SU-DHL-6 (cell line): ENCODE measurements around the gene JHY.

ENCODE experiments used
- H2AFZ ChIP-seq: fragments of 200-600 bp; sonication (generic); 2 replicates; pipeline ENCODE4 v1.6.1; 2014; ENCODE audit warnings: low read depth, mild to moderate bottlenecking, moderate library complexity, mixed read lengths, antibody characterized with exemption, low read length; ENCODE audit not compliant: severe bottlenecking
- H3F3A ChIP-seq: fragments of 200-600 bp; shearing (Covaris generic); 2 replicates; pipeline ENCODE4 v1.6.0; 2016; ENCODE audit warnings: antibody characterized with exemption, mild to moderate bottlenecking; ENCODE audit not compliant: insufficient read depth
- H3K27ac ChIP-seq: fragments of 200-600 bp; sonication (generic); 2 replicates; pipeline ENCODE4 v1.5.1; 2016; ENCODE audit warnings: low read depth, mild to moderate bottlenecking, low read length, moderate library complexity, mixed read lengths
- H3K27me3 ChIP-seq: fragments of 200-600 bp; sonication (generic), shearing (Covaris generic); 2 replicates; pipeline ENCODE4 v1.6.0; 2014; ENCODE audit warnings: mild to moderate bottlenecking, low read length
- H3K36me3 ChIP-seq: fragments of 200-600 bp; sonication (generic); 2 replicates; pipeline ENCODE4 v1.6.1; 2014; ENCODE audit warnings: mild to moderate bottlenecking, low read length, mixed read lengths
- H3K4me2 ChIP-seq: fragments of 300-600, 200-600 bp; shearing (Covaris generic), sonication (generic); 2 replicates; pipeline ENCODE4 v1.6.0; 2014; ENCODE audit warnings: low read length, low read depth, mild to moderate bottlenecking; ENCODE audit not compliant: poor library complexity, severe bottlenecking
- H3K4me3 ChIP-seq: fragments of 200-600 bp; sonication (generic); 2 replicates; pipeline ENCODE4 v1.5.1; 2014; ENCODE audit warnings: antibody characterized with exemption, low read length, mild to moderate bottlenecking, mixed read lengths; ENCODE audit not compliant: insufficient read depth, poor library complexity, severe bottlenecking
- H3K79me2 ChIP-seq: fragments of 200-600 bp; sonication (generic); 2 replicates; pipeline ENCODE4 v1.6.1; 2014; ENCODE audit warnings: mild to moderate bottlenecking, low read length, moderate library complexity; ENCODE audit not compliant: insufficient read depth
- H3K9ac ChIP-seq: fragments of 200-600 bp; sonication (generic); 2 replicates; pipeline ENCODE4 v1.7.0; 2014; ENCODE audit warnings: mild to moderate bottlenecking, low read length
- H3K9me2 ChIP-seq: fragments of 200-600 bp; sonication (generic); replicated peaks from 2 replicates; pipeline ENCODE4 v1.6.1; 2014; ENCODE audit warnings: low read length; ENCODE audit not compliant: insufficient read depth
- H3K9me3 ChIP-seq: fragments of 200-600 bp; sonication (generic); 2 replicates; pipeline ENCODE4 v1.6.1; 2014; ENCODE audit warnings: low read length, mixed read lengths; ENCODE audit not compliant: insufficient read depth
- H4K20me1 ChIP-seq: fragments of 200-600 bp; sonication (generic); 2 replicates; pipeline ENCODE4 v1.6.1; 2014; ENCODE audit warnings: low read depth, mild to moderate bottlenecking, antibody characterized with exemption, low read length, moderate library complexity, mixed read lengths
- CTCF ChIP-seq: fragments of 200-600 bp; sonication (generic); IDR thresholded peaks from one replicate; pipeline ENCODE4 v1.5.1; 2017; ENCODE audit warnings: antibody characterized with exemption, mild to moderate bottlenecking, low read length, moderate library complexity; ENCODE audit not compliant: insufficient read depth, poor library complexity, severe bottlenecking
- EZH2phosphoT487 ChIP-seq: fragments of 200-600 bp; sonication (generic), shearing (Covaris generic); conservative IDR thresholded peaks from 2 replicates; pipeline ENCODE4 v1.6.1; 2018; ENCODE audit warnings: mild to moderate bottlenecking, antibody characterized with exemption, low read length, moderate library complexity, mixed read lengths

JHY gene

GRCh38 chr11:122837528-122838346 lies 44.8 kb upstream of the JHY start:
- no peak overlapping the region for H3K4me3 ChIP-seq
- no peaks in the 10 kb centered on the region for H3K79me2 ChIP-seq
- no peak overlapping the region for H3K27ac ChIP-seq
- no peaks in the 10 kb centered on the region for H3F3A ChIP-seq
- H3K27me3 ChIP-seq: no peaks in the 10 kb centered on the region
- no peaks in the 10 kb centered on the region for H3K9me2 ChIP-seq
- H3K36me3 ChIP-seq: no peaks in the 10 kb centered on the region
- no peak overlapping the region for H2AFZ ChIP-seq
- no peaks in the 10 kb centered on the region for H3K9me3 ChIP-seq
- TF ChIP-seq EZH2phosphoT487: no peak
- no peak for TF ChIP-seq CTCF
- H4K20me1 ChIP-seq: no peaks in the 10 kb centered on the region
- H3K9ac ChIP-seq: no peak overlapping the region
- H3K4me2 ChIP-seq: no peak overlapping the region

- no peak overlapping the region for H2AFZ ChIP-seq
- TF ChIP-seq CTCF (no peak), EZH2phosphoT487 (no peak)
- H3K4me2 ChIP-seq: no peak overlapping the region
- no peak overlapping the region for H3K9ac ChIP-seq
- H3K27ac ChIP-seq: no peak overlapping the region
- H4K20me1 ChIP-seq: no peaks in the 10 kb centered on the region
- H3F3A ChIP-seq: no peaks in the 10 kb centered on the region
- no peaks in the 10 kb centered on the region for H3K79me2 ChIP-seq
- H3K36me3 ChIP-seq: no peaks in the 10 kb centered on the region
- no peaks in the 10 kb centered on the region for H3K9me3 ChIP-seq
- H3K9me2 ChIP-seq: no peaks in the 10 kb centered on the region
- H3K27me3 ChIP-seq: no peaks in the 10 kb centered on the region
- no peak overlapping the region for H3K4me3 ChIP-seq
Measured at GRCh38 chr11:122843281-122844141, 39.0 kb upstream of the JHY start.

- Histone ChIP-seq H3K79me2 (no peaks in the 10 kb centered on the region), H3K9ac (no peak overlapping the region), H2AFZ (no peak overlapping the region), H3K9me3 (no peaks in the 10 kb centered on the region), H4K20me1 (no peaks in the 10 kb centered on the region), H3K36me3 (no peaks in the 10 kb centered on the region), H3F3A (no peaks in the 10 kb centered on the region), H3K27me3 (no peaks in the 10 kb centered on the region), H3K9me2 (no peaks in the 10 kb centered on the region), H3K4me3 (no peak overlapping the region), H3K4me2 (no peak overlapping the region), H3K27ac (no peak overlapping the region)
- TF ChIP-seq EZH2phosphoT487 (no peak), CTCF (no peak)
Measured at GRCh38 chr11:122847466-122847865, 35.1 kb upstream of the JHY start.
